Measurements from ENCODE around the gene WDPCP. TPM values are rescaled to one million over a fixed set of nuclear protein-coding genes. Genes with fewer than 3 reads are reported as not detected.

Gene WDPCP
- total RNA-seq, 1 donor from 2014 or later: 11.8 TPM

DNA sequence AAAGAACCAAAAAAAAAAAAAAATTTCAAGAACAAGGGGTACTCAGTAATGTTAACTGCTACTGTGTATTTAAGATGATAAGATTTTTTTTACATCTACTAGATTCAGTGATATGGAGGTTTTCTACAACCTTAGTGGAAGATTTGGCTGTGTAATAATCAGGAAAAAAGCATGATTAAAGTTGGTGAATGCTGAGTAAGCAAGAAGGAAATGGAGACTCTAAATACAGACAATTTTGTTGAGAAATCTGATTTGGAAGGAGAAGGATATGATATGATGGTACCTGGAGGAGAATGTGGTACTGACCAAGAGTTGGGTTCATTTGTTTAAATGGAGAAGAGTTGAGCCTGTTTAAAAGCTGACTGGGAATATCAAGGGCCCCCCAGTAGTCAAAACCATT lies 125.1 kb downstream of the WDPCP start:
- TF ChIP-seq, protein P1, sequence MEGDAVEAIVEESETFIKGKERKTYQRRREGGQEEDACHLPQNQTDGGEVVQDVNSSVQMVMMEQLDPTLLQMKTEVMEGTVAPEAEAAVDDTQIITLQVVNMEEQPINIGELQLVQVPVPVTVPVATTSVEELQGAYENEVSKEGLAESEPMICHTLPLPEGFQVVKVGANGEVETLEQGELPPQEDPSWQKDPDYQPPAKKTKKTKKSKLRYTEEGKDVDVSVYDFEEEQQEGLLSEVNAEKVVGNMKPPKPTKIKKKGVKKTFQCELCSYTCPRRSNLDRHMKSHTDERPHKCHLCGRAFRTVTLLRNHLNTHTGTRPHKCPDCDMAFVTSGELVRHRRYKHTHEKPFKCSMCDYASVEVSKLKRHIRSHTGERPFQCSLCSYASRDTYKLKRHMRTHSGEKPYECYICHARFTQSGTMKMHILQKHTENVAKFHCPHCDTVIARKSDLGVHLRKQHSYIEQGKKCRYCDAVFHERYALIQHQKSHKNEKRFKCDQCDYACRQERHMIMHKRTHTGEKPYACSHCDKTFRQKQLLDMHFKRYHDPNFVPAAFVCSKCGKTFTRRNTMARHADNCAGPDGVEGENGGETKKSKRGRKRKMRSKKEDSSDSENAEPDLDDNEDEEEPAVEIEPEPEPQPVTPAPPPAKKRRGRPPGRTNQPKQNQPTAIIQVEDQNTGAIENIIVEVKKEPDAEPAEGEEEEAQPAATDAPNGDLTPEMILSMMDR (conservative IDR thresholded peaks at IDR 0.05): no peak
- H3K4me3 Mint-ChIP-seq: no peak overlapping the region
- H3K36me3 Mint-ChIP-seq: peaks cover 20% of the 10 kb centered on the region
- H3K4me1 Mint-ChIP-seq (ENCODE audit: unreplicated experiment): no peaks in the 10 kb centered on the region
- H3K9me3 Mint-ChIP-seq: peaks cover 13% of the 10 kb centered on the region
- no peaks in the 10 kb centered on the region for H3K27me3 Mint-ChIP-seq
- no peak overlapping the region for H3K27ac Mint-ChIP-seq
- no peak for DNase-seq (ENCODE audit: extremely low spot score, unreplicated experiment)

DNA sequence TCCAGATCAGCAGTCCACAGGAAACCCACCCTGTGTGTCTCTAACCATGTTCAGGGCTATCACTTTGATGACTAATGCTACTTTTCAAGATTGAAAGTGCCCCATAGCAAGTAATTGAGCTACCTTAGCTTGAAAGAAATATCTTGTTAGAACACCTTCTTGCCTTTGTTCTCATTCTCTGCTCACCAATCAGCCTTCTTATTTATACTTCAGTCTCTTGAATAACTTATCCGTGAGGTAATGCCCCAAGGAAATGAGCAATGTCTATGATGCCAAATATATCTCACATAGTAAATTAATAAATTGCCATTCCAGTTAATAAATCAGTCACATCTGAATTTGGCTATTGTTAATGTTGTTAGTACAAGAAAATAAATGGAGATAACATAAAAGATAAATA lies 141.6 kb downstream of the WDPCP start:
- H3K36me3 Mint-ChIP-seq: no peaks in the 10 kb centered on the region
- H3K27ac Mint-ChIP-seq: no peak overlapping the region
- no peaks in the 10 kb centered on the region for H3K9me3 Mint-ChIP-seq
- TF ChIP-seq, protein P1 (conservative IDR thresholded peaks at IDR 0.05): no peak
- H3K4me1 Mint-ChIP-seq (ENCODE audit: unreplicated experiment): no peaks in the 10 kb centered on the region
- H3K4me3 Mint-ChIP-seq: no peak overlapping the region
- no peak for DNase-seq (ENCODE audit: extremely low spot score, unreplicated experiment)
- no peaks in the 10 kb centered on the region for H3K27me3 Mint-ChIP-seq

DNA sequence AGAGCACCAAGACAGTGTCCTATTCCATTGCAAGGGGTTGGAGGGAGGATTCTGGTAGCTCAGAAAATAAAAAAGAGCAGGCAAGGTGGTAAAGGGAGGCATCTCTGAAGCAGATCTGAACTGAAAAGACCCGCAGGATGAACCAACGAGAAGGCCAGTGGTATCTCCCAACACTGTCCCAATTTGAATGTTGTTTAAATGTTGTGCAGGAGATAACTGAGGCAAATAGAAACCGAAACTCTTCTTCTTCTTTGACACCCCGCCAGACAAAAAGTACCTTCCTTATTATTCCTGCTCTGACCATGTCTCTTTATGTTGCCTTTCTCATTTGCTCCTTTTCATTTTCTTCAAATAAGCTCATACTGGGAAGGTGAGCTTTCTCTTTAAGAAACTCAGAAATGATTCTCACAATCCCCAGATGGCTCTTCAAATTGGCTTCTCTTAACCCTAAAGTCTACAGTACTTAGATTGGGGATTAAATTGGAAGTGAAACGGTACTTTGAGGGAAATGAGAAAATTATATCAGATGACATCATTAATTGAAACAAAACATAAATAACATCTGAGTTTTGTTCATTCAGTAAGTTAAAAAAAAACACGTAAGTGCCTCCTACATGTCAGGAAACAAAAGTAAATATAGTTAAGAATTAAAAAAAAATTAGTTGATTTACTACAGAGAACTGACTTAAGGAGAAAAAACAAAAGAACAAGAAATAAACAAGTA lies 143.6 kb downstream of the WDPCP start:
- H3K27ac Mint-ChIP-seq: no peak overlapping the region
- no peaks in the 10 kb centered on the region for H3K9me3 Mint-ChIP-seq
- no peaks in the 10 kb centered on the region for H3K36me3 Mint-ChIP-seq
- TF ChIP-seq, protein P1 (conservative IDR thresholded peaks at IDR 0.05): no peak
- H3K4me3 Mint-ChIP-seq: no peak overlapping the region
- H3K4me1 Mint-ChIP-seq (ENCODE audit: unreplicated experiment): no peaks in the 10 kb centered on the region
- H3K27me3 Mint-ChIP-seq: no peaks in the 10 kb centered on the region
- no peak for DNase-seq (ENCODE audit: extremely low spot score, unreplicated experiment)

DNA sequence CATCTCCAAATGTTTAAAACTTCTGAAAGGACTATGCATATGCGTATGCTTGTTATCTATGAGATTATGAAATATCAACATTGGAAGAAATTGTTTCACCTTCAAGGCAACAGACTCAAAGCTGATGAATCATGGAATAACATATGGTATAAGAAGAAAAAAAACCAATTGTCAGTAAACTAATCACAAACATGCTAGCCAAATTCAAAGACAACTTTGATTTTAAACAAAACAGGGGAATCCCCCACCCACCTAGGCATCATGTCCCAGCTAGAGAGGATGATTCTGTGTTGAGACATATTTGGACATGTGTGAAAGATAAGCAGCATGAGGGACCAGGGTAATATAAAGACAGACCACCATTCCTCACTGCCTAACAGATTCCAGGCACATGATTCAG lies 147.7 kb downstream of the WDPCP start:
- TF ChIP-seq, protein P1 (conservative IDR thresholded peaks at IDR 0.05): no peak
- no peaks in the 10 kb centered on the region for H3K4me1 Mint-ChIP-seq (ENCODE audit: unreplicated experiment)
- no peak overlapping the region for H3K27ac Mint-ChIP-seq
- no peak overlapping the region for H3K4me3 Mint-ChIP-seq
- H3K27me3 Mint-ChIP-seq: no peaks in the 10 kb centered on the region
- no peak for DNase-seq (ENCODE audit: extremely low spot score, unreplicated experiment)
- H3K36me3 Mint-ChIP-seq: peaks cover 3% of the 10 kb centered on the region
- H3K9me3 Mint-ChIP-seq: no peaks in the 10 kb centered on the region

DNA sequence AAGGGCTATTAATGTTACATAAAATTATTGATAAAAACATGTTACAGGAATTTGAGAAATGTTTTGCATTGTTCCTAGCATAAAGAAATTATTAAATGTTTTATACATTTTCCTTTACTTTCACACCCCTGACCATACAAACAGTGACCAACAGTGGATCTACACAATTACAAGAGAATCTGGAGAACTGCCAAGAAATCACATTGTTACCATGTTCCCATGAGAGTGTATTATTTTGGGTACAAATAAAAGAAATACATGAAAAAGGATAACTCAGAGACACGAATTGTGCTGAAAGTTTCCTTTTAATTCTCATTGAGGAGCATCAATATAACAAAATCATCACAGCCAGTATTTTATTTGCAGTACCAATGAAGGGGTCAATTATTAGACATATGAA lies 150.1 kb downstream of the WDPCP start:
- Mint-ChIP-seq H3K4me1 (ENCODE audit: unreplicated experiment) (peaks cover 7% of the 10 kb centered on the region), H3K4me3 (no peak overlapping the region), H3K27me3 (no peaks in the 10 kb centered on the region), H3K27ac (no peak overlapping the region), H3K9me3 (no peaks in the 10 kb centered on the region), H3K36me3 (peaks cover 4% of the 10 kb centered on the region)
- no peak for DNase-seq (ENCODE audit: extremely low spot score, unreplicated experiment)
- TF ChIP-seq, protein P1 (conservative IDR thresholded peaks at IDR 0.05): no peak
